GM19372 (cell line): ENCODE results near the gene RANBP6.
A peak's percentile ranks its signal among the peaks of the same experiment; 100 is the strongest.
"Not testable (repeated sequence)": the region's sequence is repeated elsewhere in the genome, so short reads cannot be mapped to it uniquely, and the experiment has no call there.

Source experiments
- ATAC-seq: cut with Tn5 transposase; IDR thresholded peaks from one replicate; pipeline ENCODE4 v1.9.1; 2021; ENCODE audit warnings: mild to moderate bottlenecking, low read depth, moderate library complexity; ENCODE audit not compliant: unreplicated experiment

Gene RANBP6

GRCh38 chr9:6015278-6016157 is at the start of gene RANBP6:
Gene RANBP6 (minus strand): TSS chr9:6015624. CDS start chr9:6015607, 17 bp downstream.
- ATAC-seq = peak; percentile 98

GRCh38 chr9:6063146-6063545 is 47.7 kb upstream of the RANBP6 start:
- not testable (repeated sequence) for ATAC-seq

GRCh38 chr9:6055666-6056065 is 40.2 kb upstream of the RANBP6 start:
- ATAC-seq = no peak

GRCh38 chr9:6055216-6055615 is 39.8 kb upstream of the RANBP6 start:
- ATAC-seq = peak; percentile 53

- peak; percentile 44 for ATAC-seq
Measured at GRCh38 chr9:6054280-6055099, 39.1 kb upstream of the RANBP6 start.

- no peak for ATAC-seq
Measured at GRCh38 chr9:6052293-6052919, 37.0 kb upstream of the RANBP6 start.

- peak; percentile 55 for ATAC-seq
Measured at GRCh38 chr9:6051511-6051950, 36.1 kb upstream of the RANBP6 start.

- ATAC-seq = no peak
Measured at GRCh38 chr9:6049798-6050197, 34.4 kb upstream of the RANBP6 start.

DNA sequence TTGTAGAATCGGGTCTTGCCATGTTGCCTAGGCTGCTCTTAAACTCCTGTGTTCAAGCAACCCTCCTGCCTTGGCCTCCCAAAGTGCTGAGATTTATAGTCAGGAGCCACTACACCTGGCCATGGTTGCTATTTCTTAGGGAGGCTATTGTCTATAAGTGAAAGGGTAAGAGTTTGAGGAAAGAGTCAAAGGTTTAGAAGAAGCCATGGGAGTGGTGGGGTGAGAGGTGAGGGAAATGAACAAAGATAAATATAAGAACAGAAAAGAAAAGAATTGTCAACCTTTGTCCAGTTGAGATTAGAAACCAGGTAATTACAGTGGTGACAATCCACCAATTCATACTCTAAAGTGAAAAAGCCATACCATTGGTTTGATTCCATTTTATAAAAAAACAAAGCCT is 32.6 kb upstream of the RANBP6 start:
- no peak for ATAC-seq

GRCh38 chr9:6047020-6047419 is 31.6 kb upstream of the RANBP6 start:
- no peak for ATAC-seq

- ATAC-seq = no peak
Measured at GRCh38 chr9:6045364-6045763, 29.9 kb upstream of the RANBP6 start.

- ATAC-seq = no peak
Measured at GRCh38 chr9:6040077-6040476, 24.7 kb upstream of the RANBP6 start.

GRCh38 chr9:6036391-6036790 is 21.0 kb upstream of the RANBP6 start:
- no peak for ATAC-seq

- ATAC-seq = no peak
Measured at GRCh38 chr9:6034954-6035353, 19.5 kb upstream of the RANBP6 start.

DNA sequence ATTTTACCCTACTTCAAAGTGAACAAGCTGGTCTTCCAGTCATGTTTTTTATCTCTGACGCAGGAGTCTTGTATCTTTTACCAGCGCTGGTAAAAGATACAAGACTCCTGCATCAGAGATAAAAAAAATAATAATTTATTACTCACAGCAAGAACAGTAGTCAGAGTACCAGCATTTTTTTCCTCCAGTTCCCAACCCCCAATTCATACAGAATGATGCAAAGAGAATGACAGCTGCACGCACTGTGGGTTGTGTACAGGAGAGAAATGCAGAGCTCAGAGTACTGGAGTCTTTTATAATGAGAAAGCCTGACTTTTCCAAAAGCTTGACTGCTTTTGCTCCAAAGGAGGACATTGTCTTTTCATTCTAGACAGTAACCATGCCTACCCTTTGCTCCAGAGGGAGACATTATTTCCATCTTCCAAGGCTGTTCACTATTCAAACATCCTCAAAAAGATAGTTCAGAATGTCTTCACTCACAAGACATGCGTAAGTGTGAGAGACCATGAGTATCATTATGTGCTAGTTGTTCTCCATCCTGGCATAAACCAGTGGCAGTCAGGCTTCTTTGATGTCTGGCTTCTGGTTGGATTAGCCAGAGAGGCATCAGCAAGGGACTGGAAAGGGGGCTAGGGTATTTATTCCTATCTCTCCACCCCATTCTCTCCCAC is 14.3 kb upstream of the RANBP6 start:
- ATAC-seq = no peak

DNA sequence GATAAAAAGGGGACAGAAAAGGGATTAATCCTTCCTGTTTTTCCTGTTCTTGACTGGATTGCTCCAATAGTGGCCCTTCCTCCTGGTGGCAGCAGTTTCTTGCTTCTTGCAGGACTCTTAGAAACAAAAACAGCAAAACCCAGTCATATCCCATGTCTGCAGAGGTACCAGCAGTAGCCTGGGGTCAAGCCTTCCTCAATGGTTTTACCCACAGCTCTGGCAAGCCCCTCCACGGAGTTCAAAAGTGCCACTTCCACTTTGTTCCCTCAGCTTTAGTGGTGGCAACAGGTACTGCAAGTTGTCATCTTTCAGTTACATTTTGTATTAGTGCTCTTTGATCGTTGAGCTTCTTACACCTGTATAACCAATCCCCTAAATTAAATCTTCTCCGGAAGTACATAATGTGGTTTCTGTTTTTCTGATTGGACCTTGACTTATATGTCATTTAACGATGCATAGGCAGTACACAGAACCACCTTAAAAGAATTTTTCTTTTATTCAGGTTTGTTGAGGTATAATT is 8.7 kb upstream of the RANBP6 start:
- no peak for ATAC-seq

DNA sequence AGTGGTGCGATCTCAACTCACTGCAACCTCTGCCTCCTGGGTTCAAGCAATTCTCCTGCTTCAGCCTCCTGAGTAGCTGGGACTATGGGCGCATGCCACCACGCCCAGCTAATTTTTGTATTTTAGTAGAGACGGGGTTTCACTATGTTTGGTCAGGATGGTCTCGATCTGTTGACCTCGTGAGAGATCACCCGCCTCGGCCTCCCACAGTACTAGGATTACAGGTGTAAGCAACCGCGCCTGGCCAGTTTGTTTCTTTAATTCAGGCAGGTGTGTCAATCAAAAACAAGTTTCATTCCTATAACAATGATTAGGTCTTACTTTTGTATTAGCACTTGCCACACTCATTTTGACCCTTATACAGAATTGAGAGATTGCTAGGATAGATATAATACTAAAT is 1.6 kb upstream of the RANBP6 start:
- ATAC-seq = not testable (repeated sequence)

GRCh38 chr9:6014670-6015270 is 654 bp downstream of the RANBP6 start:
- ATAC-seq = no peak

DNA sequence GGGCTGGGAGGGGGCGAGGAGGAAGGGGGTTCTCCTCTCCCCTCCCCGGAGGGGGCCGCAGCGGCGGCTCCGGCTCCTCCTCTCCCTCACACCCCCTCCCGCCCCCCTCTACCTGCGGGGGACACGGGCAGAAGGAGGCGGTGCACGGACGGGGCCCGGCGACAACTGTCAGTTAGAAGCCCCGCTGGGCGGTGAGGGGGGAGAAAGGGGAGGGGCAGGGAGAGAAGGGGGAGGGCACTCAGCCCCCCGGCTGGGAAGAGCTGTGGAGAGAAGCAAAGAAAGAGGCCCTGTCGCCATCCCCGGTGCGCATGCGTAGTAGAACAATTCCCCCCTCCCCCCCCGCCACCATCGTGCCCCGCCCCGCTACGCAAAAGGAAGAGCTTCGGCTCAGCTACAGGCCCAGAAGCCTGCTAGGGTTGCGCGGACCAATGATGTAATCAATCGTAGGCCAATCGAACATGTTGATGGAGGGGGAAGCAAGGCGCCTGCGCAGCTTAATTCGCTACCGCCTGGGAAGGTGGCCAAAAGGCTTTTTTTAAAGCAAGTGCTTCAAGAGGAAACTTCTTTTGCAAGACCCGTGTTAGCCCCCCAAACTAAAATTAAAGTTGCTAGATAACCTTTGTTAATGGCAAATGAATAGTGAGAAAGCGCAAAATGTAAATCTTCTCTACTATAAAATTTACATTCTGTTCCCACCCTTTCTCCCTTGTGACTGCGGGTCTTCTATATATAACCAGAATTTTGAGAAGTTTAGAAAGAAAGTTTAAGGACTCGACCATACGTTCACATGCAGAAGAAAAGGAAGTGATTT is 7.0 kb downstream of the RANBP6 start:
- peak; percentile 59 for ATAC-seq
